22Rv1 (cell line): ENCODE data around the gene CYP3A7.
"Not testable (repeated sequence)": the region's sequence is repeated elsewhere in the genome, so short reads cannot be mapped to it uniquely, and the experiment has no call there.

Experiments
- H3K27ac ChIP-seq: fragments of 450-650 bp; 2 replicates; pipeline ENCODE4 v1.5.1; 2017
- ZFX ChIP-seq: fragments of 450-650 bp; IDR thresholded peaks from 2 replicates; pipeline ENCODE4 v1.6.1; 2017; ENCODE audit warnings: antibody characterized with exemption, borderline replicate concordance
- TF ChIP-seq, protein P1 (sequence below): fragments of 450-650 bp; IDR thresholded peaks from 2 replicates; pipeline ENCODE4 v1.5.1; 2017; ENCODE audit warnings: mild to moderate bottlenecking

CYP3A7 gene

DNA sequence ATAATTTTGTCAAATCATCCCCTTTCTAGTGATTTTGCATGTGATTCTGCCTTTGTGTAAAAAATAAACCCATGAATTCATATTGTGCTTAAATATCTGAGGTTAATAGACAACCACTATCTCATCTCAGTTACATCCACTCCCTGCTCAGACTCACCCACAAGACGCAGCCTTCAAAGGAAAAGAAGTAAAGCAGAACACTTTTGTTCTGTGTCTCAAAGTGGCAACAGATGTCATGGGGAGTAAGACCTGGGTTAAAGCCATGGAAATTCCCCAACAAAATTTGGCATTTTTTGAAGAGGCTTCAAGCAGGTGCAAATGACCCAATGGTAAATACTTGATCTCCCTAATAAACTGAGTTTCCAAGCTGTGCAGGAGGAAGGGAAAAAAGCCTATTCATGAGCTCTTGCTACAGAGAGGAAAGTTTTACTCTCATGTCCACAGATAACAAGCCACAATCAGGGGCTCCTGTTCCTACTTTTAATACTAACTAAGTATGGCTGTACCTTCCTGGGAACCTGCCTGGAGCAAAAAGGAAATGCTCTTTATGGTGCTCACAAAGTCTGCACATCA, 4.7 kb downstream of the CYP3A7 start:
- no peak overlapping the region for H3K27ac ChIP-seq
- no peak for TF ChIP-seq ZFX
- TF ChIP-seq, protein P1, sequence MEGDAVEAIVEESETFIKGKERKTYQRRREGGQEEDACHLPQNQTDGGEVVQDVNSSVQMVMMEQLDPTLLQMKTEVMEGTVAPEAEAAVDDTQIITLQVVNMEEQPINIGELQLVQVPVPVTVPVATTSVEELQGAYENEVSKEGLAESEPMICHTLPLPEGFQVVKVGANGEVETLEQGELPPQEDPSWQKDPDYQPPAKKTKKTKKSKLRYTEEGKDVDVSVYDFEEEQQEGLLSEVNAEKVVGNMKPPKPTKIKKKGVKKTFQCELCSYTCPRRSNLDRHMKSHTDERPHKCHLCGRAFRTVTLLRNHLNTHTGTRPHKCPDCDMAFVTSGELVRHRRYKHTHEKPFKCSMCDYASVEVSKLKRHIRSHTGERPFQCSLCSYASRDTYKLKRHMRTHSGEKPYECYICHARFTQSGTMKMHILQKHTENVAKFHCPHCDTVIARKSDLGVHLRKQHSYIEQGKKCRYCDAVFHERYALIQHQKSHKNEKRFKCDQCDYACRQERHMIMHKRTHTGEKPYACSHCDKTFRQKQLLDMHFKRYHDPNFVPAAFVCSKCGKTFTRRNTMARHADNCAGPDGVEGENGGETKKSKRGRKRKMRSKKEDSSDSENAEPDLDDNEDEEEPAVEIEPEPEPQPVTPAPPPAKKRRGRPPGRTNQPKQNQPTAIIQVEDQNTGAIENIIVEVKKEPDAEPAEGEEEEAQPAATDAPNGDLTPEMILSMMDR = no peak

DNA sequence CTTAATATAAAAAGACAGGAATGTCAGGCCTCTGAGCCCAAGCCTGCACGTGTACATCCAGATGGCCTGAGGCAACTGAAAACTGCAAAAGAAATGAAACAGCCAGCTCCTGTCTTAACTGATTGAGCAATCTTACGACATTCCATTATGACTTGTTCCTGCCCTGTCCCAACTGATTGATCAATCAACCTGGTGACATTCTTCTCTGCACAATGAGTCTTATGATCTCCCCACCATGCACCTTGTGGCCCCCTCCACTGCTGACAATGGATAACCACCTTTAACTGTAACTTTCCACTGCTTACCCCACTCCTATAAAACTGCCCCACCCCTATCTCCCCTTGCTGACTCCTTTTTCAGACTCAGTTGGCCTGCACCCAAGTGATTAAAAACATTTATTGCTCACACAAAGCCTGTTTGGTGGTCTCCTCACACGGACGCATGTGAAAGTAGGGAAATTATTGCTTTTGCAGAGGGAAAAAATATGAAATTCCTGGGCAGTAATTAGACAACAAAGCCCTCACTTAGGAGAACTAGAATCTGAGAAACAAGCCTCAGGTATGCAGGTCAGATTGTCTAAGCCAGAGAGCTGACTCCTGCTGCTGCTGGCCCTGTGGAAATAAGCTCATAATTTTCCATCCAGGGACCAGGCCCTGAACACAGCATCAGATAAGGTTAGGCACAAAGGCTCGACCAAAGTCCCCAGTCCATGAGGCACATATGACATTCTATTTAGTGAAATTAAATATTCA, 5.3 kb downstream of the CYP3A7 start:
- no peak for TF ChIP-seq ZFX
- TF ChIP-seq, protein P1 = no peak
- H3K27ac ChIP-seq = no peak overlapping the region

GRCh38 chr7:99728615-99729014, 6.4 kb downstream of the CYP3A7 start:
- H3K27ac ChIP-seq = no peak overlapping the region
- TF ChIP-seq, protein P1 = no peak
- TF ChIP-seq ZFX = no peak

- H3K27ac ChIP-seq = not testable (repeated sequence)
These were observed 11.8 kb downstream of the CYP3A7 start for GRCh38 chr7:99723201-99723600.

DNA sequence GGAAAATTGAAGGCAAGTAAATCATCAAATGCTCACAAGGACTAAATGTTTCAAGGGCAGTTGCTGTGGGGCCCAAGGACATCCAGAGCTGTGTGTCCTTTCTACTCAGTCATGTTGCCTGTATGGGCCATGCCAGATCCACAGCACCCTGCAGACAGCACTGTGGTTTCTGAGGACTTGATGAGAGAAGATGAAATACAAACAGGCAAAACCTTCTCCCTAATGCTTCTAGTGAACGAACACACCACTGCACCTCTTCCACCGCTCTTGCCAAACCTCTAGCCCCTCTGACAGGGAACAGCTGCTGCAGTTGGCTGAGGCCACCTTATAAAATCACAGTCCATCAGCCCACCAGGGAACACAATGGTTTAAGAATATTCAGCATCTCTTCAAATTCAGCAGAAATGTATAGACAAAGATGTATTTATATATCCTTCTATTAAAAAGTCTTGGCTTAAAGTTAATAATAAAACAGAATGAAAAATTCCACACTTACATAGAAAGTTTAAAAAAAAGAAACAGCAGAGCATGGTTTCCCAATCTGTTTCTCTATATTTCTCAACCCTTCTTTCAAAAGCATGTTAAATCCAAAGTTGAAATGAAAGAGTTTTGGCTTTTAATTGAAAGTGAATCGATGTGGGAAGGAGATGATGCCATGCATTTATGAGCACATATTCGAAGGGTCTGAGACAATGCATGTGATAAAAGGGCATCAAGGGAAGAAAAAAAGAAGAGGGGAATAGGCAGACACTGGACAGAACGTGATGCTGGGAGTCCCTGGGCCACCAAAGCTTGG, 14.0 kb downstream of the CYP3A7 start:
- H3K27ac ChIP-seq = no peak overlapping the region
- no peak for TF ChIP-seq ZFX
- TF ChIP-seq, protein P1 = no peak

DNA sequence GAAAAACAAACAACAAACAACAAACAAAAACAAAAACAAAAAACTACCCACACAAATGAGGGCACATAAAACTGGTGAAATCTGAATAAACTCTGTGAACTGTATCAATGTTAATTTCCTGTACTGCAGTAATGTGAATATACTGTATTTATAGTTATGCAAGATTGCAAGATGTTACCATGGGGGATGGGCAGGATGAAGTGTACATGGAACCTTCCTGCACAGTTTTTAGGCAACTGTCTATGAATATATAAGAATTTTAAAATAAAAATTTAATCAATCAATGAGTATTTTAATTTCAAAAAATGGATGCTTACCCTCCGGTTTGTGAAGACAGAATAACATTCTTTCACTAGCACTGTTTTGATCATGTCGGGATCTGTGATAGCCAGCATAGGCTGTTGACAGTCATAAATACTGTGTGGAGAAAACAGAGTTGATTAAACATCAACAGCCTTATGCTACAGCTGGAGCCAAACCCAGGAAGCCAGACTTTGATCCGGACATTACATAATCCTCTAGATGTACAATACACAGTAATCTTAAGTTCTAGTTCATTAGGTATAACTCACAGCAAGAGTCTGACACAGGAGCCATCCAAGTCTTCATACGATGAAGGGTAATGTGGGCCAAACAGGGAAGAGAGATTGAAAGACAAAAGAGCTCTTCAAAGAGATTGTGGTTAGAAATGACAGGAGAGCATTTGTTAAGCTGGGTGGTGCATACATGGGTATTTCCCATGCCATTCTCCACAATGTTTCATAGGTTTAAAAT, 14.8 kb downstream of the CYP3A7 start:
- no peak for TF ChIP-seq ZFX
- TF ChIP-seq, protein P1 = no peak
- no peak overlapping the region for H3K27ac ChIP-seq

DNA sequence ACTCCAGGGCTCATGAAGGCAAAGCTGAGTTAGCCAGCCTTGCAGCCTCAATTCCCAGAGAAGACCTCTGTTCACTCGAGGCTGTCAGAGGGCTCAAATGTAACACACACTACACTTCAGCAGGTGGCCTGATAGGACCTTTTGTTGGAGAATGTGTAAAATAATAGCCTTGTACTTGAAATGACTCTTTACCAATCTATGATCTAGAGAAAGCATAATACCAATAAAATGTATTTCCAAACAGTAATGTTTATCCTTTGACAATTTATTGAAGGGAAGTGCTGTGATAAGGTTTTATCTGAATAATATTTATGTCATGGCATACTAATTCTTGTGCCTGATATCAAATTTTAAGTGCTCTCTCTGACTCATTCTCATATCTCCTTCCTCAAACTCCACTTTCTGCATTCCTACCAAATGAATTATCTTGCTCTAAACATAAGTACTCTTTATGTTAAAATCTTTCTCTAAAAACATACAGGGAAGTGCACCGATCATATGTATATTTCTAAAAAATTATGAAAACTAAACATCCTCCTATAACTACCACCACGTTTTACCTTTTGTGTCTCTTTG, 20.9 kb downstream of the CYP3A7 start:
- no peak overlapping the region for H3K27ac ChIP-seq
- TF ChIP-seq, protein P1 = no peak
- no peak for TF ChIP-seq ZFX
